Embryonic facial prominence (tissue), 1 donor: ENCODE measurements around the gene SELPLG.
"Not testable (repeated sequence)": the region's sequence is repeated elsewhere in the genome, so short reads cannot be mapped to it uniquely, and the experiment has no call there.

Source experiments
- DNase-seq: peaks from one replicate; pipeline ENCODE4 v3.0.0-alpha.2; 2016; ENCODE audit errors: extremely low spot score

Gene SELPLG

DNA sequence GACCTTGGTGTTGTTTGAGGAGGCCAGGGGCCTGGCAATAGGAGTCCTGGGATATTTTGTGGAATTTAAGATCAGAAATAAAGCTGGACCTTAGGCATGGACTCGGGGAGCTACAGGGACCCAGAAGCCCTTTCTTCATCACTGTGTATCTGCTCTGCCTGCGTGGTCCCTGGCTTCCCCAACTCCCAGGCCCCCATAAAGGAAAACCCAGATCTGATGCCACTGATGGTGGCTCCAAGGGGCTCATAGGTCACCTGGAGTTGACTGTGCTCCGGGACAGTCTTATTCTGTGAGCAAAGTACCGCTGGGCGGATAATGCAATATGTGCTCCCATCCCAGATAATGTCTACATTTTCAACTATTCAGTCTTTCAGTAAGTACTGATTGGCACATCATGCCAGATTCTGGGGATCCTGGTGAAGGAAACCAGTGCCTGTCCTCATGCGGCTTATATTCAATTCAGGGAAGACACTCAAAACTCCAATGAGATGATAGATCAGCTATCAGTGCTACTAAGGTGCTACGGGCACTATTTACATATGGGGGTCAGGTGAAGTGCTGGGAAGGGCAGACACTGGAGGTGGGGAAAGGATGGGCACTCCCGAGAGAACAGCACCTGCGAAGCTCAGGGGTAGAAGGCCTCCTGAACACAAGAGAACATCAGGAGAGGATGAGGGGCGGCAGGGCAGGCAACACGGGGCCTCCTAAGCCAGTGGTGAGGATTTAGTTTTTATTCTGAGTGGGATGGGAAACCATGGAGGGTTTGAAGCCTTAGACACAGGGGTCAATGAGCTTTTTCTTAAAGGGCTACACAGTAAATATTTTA lies 5.5 kb upstream of the SELPLG start:
- DNase-seq, result no peak

DNA sequence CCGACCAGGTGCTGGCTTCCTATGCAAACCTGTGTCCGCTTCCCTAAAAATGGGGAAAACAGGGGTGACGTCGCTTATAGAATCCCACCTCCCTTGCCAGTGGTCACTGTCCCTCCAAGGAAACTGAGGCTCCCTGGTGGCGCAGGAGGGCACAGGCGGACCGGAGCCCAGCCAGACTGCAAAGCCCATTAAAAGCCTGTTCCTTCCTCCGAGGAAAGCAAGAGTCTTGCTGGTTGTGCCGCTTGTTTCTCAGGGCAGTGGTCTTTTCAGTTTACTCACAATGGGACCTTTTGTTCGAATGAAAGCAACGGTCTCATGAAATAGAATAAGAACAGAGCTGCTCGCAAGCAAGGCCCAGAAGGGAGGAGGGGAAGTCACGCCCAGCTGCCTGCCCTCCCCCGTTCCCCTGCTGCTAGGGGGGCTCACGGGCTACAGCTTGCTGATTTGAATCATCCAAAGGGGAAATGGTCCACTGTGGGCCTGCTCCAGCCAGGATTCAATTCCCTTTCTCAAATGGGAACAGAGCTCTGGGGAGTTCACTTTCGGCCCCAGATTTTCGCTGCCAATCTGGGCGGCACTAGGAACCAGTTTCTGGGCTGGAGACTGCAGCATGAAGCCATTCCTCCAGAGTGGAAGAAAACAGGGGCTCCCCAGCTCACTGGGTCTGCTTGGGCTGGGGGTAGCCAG lies 4.6 kb upstream of the SELPLG start:
- no peak for DNase-seq

DNA sequence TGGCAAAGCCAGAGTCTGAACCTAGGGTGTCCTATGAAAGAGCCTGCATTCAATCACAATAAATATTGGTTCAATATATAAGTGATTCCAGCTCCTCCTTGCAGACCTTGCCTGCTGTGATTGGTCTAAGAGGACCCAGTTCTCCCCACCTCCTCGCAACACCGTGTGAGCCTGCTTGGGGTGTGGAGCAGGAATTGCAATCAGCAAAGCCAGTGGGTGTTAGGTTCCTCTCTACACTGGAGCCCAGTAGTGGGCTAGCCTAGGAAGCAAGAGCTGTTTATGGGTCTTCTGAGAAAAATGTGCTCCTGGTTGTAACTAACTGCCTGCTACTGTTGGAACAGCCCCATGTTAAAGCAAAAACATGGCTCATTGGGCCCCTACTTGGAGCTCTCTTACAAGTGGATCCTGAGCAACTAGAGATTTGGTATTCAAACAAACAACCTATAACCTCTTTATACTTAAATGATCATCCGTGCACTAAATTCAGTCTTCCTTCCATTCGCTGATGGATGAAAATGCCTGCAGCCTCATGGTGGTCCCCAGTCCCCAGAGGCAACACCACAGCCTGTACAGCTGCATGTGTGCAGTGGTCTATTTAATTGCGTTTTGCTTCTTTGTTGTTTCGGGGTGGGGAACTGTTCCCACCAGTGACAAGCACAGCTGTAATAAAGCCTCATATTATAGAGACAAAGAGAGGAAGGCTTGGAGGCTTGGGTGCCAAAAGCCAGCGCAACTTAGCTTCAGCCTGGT lies 3.7 kb upstream of the SELPLG start:
- DNase-seq, result no peak

DNA sequence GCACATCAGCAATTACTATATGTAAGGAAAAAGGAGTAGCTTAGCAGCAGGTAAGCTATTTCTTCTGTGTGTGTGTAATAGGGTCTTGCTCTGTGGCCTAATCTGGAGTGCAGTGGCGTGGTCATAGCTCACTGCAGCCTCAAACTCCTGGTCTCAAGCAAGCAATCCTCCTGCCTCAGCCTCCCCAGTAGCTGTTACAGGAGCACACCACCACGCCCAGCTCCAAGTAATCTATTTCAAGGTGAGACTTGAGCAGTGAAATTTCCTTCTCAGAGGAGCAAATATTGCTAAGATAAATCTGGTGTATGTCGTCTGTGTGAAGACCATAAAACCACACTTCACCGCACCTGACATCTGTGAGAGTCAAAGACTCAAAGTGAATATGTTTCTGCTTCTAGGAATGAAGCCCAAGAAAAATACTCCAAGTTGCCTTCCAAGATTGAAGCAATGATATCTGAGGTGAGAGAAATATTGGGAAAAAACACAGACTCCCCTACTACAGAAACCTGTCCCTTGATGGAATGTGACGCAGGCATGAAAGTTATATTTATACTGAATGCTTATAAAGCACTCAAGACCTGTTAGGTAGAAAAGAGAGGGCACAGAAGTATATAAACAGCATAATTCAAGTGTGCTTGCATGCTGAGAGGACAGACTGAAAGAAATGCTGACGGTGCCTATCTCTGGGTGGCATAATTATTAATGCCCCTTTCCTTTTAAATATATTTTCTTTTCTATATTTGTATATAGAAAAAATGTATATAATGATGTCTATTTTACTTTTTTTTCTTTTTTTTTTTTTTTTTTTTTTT lies 2.5 kb upstream of the SELPLG start:
- DNase-seq, result no peak

DNA sequence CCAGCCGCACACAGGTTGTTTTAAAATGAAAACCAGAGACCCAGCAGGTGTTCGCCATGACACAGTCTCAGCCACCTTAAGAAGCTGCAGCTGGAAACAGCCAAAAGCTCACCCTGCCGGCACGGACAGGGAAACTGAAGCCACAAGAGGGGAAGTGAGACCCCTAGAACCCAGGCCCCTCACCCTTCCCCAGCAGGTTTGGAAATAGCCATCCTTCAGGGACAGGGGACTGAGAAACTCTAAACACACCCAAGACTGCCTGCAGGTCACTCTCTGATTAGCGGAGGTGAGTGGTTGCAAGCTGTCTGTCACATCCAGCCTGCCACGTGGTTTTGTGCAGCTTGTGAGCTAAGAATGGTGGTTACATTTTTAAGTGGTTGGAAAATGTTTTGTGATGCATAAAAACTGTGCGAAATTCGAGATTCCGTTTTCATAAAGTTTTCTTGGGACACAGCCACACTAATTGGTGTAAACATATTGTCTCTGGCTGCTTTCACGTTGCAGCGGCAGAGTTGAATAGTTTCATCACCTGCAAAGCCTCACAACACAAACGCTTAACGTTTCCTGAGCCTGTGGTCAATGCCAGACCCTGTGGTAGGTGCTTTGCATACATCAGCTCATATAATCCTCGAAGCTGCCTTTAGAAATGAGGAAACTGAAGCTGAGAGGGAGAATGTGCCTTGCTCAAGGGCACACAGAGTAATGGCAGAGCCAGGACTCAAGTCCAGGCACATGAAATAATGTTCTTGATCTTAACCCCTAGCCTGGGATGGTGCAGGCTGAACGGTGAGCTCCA lies 1.7 kb upstream of the SELPLG start:
- DNase-seq, result no peak

GRCh38 chr12:108634341-108634751 lies 652 bp upstream of the SELPLG start:
- no peak for DNase-seq

DNA sequence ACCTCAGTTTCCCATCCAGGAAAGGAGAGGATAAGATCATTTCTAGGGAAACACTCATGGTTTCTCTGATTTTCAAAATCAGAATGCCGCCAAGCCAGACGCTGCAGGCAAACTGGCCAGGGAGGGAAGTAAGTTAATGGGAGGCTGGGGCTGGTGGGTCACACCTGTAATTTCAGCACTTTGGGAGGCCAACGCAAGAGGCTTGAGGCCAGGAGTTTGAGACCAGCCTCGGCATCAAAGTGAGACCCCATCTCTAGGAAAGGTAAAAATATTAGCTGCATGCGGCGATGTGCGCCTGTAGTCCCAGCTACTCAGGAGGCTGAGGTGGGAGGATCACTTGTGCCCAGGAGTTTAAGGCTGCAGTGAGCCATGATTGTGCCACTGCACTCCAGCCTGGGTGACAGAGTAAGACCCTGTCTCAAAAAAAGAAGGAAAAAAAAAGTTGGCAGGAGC lies 587 bp downstream of the SELPLG start:
- no peak for DNase-seq

GRCh38 chr12:108631261-108631660 lies 2.4 kb downstream of the SELPLG start:
- DNase-seq, result not testable (repeated sequence)

- no peak for DNase-seq
These were observed 3.0 kb downstream of the SELPLG start for GRCh38 chr12:108630481-108631207.

GRCh38 chr12:108629824-108630476 lies 3.7 kb downstream of the SELPLG start:
- no peak for DNase-seq

DNA sequence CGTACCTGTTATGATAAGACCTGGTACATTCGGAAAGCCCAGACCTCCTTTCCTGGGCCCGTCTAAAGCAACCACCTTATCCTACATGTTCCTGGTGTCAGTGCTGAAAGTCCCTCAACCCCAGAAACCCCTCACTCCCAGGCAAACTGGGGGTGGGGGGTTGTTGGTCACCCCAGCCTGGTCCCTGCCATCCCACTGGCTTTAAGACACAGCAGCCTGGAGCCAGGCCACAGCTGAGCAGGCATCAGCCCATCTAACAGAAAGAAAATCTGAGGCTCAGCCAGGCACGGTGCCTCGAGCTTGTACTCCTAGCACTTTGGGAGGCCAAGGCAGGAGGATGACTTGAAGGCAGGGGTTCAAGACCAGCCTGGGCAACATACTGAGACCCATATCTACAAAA lies 4.5 kb downstream of the SELPLG start:
- no peak for DNase-seq

GRCh38 chr12:108627134-108627920 lies 6.4 kb downstream of the SELPLG start:
- DNase-seq, result no peak

- DNase-seq, result no peak
These were observed 8.5 kb downstream of the SELPLG start for GRCh38 chr12:108625228-108625627.

- no peak for DNase-seq
These were observed 10.1 kb downstream of the SELPLG start for GRCh38 chr12:108623577-108623976.

DNA sequence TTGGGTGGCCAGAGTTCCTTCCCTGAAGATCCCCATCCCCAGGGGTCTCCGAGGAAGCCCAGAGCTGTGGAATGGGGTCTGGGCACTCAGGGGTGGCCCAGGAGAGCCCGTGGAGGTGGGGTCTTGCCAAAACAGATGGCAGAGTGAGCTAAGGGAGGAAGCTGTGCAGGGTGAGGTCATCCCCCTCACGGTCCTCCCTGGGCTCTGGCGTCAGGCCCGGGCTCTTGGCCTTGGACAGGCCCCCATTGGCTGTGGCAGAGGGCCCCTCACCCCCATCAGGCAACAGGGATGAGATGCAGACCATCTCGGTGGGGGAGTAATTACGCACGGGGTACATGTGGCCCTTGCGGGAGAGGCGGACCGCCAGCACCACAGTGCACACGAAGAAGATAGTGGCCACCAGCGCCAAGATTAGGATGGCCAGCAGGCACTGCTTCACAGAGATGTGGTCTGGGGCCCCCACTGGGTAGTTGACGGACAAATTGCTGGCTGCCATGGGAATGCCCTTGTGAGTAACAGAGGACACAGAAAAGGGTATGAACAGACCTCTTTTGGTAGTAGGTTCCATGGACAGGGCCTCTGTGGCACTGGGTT lies 10.7 kb downstream of the SELPLG start:
- no peak for DNase-seq

GRCh38 chr12:108622421-108622820 lies 11.3 kb downstream of the SELPLG start:
- DNase-seq, result no peak

- no peak for DNase-seq
These were observed 12.5 kb downstream of the SELPLG start for GRCh38 chr12:108621161-108621560.

- no peak for DNase-seq
These were observed 13.3 kb downstream of the SELPLG start for GRCh38 chr12:108620236-108620879.
